C4-2B (cell line): ENCODE measurements around the gene PPIL1.

ENCODE experiments used
- H3K27ac ChIP-seq: fragments of 450-650 bp; 2 replicates; pipeline ENCODE4 v1.5.1; 2017
- CTCF ChIP-seq: fragments of 450-650 bp; conservative IDR thresholded peaks from 2 replicates; pipeline ENCODE4 v1.5.1; 2017; ENCODE audit warnings: mild to moderate bottlenecking
- ZFX ChIP-seq: fragments of 450-650 bp; IDR thresholded peaks from 2 replicates; pipeline ENCODE4 v1.6.1; 2017

Gene PPIL1

GRCh38 chr6:36873115-36873514 lies 1.5 kb downstream of the PPIL1 start:
- TF ChIP-seq ZFX = no peak
- no peak overlapping the region for H3K27ac ChIP-seq

- TF ChIP-seq CTCF (no peak), ZFX (no peak)
- H3K27ac ChIP-seq = no peak overlapping the region
These were observed 2.9 kb downstream of the PPIL1 start for GRCh38 chr6:36871686-36872085.

- H3K27ac ChIP-seq = no peak overlapping the region
- TF ChIP-seq ZFX (no peak), CTCF (no peak)
These were observed 7.0 kb downstream of the PPIL1 start for GRCh38 chr6:36867471-36868224.

GRCh38 chr6:36865835-36866234 lies 8.8 kb downstream of the PPIL1 start:
- no peak overlapping the region for H3K27ac ChIP-seq
- TF ChIP-seq ZFX (no peak), CTCF (no peak)

- H3K27ac ChIP-seq = no peak overlapping the region
- TF ChIP-seq CTCF (no peak), ZFX (no peak)
These were observed 10.7 kb downstream of the PPIL1 start for GRCh38 chr6:36863670-36864540.

- TF ChIP-seq ZFX = no peak
- TF ChIP-seq CTCF = no peak
- H3K27ac ChIP-seq = no peak overlapping the region
These were observed 11.7 kb downstream of the PPIL1 start for GRCh38 chr6:36862848-36863382.

- TF ChIP-seq ZFX = no peak
- no peak for TF ChIP-seq CTCF
- no peak overlapping the region for H3K27ac ChIP-seq
These were observed 12.3 kb downstream of the PPIL1 start for GRCh38 chr6:36862164-36862847.
